NT2/D1 (cell line): ENCODE measurements around the gene SASS6.

Experiments used
- SUZ12 ChIP-seq: IDR thresholded peaks from 2 replicates; pipeline ENCODE4 v1.6.1; 2011; ENCODE audit not compliant: insufficient read length, insufficient read depth; ENCODE audit errors: extremely low read depth
- ZNF274 ChIP-seq: IDR thresholded peaks from 2 replicates; pipeline ENCODE4 v1.6.1; 2011; ENCODE audit warnings: mild to moderate bottlenecking, low read depth, low read length

GRCh38 chr1:100141192-100141591 is 8.5 kb upstream of the SASS6 start:
- TF ChIP-seq SUZ12, result no peak
- TF ChIP-seq ZNF274, result no peak
